K562 (cell line): ENCODE measurements around the gene LGALS12. TPM values are rescaled to one million over a fixed set of nuclear protein-coding genes. Genes with fewer than 3 reads are reported as not detected.
A peak's percentile ranks its signal among the peaks of the same experiment; 100 is the strongest.

Source experiments
- ARHGAP35 ChIP-seq: fragments of 450-650 bp; IDR thresholded peaks from 2 replicates; pipeline ENCODE4 v1.6.1; 2018; ENCODE audit not compliant: partially characterized antibody
- ARID3B ChIP-seq: fragments of 250-450 bp; sonication (Bioruptor Pico); IDR thresholded peaks from 2 replicates; pipeline ENCODE4 v1.4.0; 2020; ENCODE audit warnings: borderline replicate concordance
- BRD4 ChIP-seq: fragments of 200-600 bp; sonication (generic); IDR thresholded peaks from 2 replicates; pipeline ENCODE4 v1.6.1; 2017; ENCODE audit warnings: inconsistent platforms
- CBFA2T2 ChIP-seq: fragments of 450-650 bp; conservative IDR thresholded peaks from 2 replicates; pipeline ENCODE4 v1.6.1; 2017; ENCODE audit warnings: mild to moderate bottlenecking
- ELF4 ChIP-seq: fragments of 450-650 bp; formaldehyde crosslinking; IDR thresholded peaks from 2 replicates; pipeline ENCODE4 v1.4.0; 2022; ENCODE audit warnings: missing genetic modification characterization
- KDM2B ChIP-seq: fragments of 250-450 bp; sonication (Bioruptor Pico); IDR thresholded peaks from 2 replicates; pipeline ENCODE4 v1.8.0; 2021; ENCODE audit warnings: mild to moderate bottlenecking, moderate library complexity
- LEF1 ChIP-seq: fragments of 450-650 bp; IDR thresholded peaks from 2 replicates; pipeline ENCODE4 v1.6.1; 2016; ENCODE audit warnings: mild to moderate bottlenecking
- MAFK ChIP-seq: IDR thresholded peaks from 2 replicates; pipeline ENCODE4 v1.6.1; 2011; ENCODE audit warnings: low read length, improper control_type of control experiment
- NCOA1 ChIP-seq: fragments of 450-650 bp; IDR thresholded peaks from 2 replicates; pipeline ENCODE4 v1.6.1; 2016; ENCODE audit warnings: low read depth
- PPARD ChIP-seq: fragments of 250-450 bp; sonication (Bioruptor Pico); IDR thresholded peaks from 2 replicates; pipeline ENCODE4 v1.8.0; 2022; ENCODE audit warnings: inconsistent platforms, mild to moderate bottlenecking, moderate library complexity
- RNF219 ChIP-seq: fragments of 250-450 bp; sonication (Bioruptor Pico); IDR thresholded peaks from 2 replicates; pipeline ENCODE4 v1.5.0; 2022; ENCODE audit warnings: mild to moderate bottlenecking
- SIN3B ChIP-seq: fragments of 450-650 bp; IDR thresholded peaks from 2 replicates; pipeline ENCODE4 v1.6.1; 2017; ENCODE audit warnings: low read depth, mild to moderate bottlenecking, moderate library complexity
- SRSF7 ChIP-seq: fragments of 200-400 bp; formaldehyde crosslinking; optimal IDR thresholded peaks from 2 replicates; pipeline ENCODE3; 2017; ENCODE audit warnings: mild to moderate bottlenecking, low read depth, low read length
- TCFL5 ChIP-seq: fragments of 250-450 bp; sonication (Bioruptor Pico); conservative IDR thresholded peaks from 2 replicates; pipeline ENCODE4 v1.6.1; 2021; ENCODE audit warnings: mild to moderate bottlenecking, moderate library complexity, matching md5 sums
- WHSC1 ChIP-seq: IDR thresholded peaks from one replicate; pipeline ENCODE4 v1.6.1; 2012; ENCODE audit warnings: low read length, control low read depth, inconsistent platforms
- ZNF239 ChIP-seq: fragments of 250-450 bp; sonication (Bioruptor Pico); IDR thresholded peaks from 2 replicates; pipeline ENCODE4 v1.4.0; 2020; ENCODE audit warnings: mild to moderate bottlenecking
- ZNF253 ChIP-seq: fragments of 250-450 bp; sonication (Bioruptor Pico); conservative IDR thresholded peaks from 2 replicates; pipeline ENCODE4 v1.6.1; 2021; ENCODE audit warnings: mild to moderate bottlenecking
- ZNF347 ChIP-seq: fragments of 450-650 bp; formaldehyde crosslinking; IDR thresholded peaks from 2 replicates; pipeline ENCODE4 v1.4.0; 2020; ENCODE audit warnings: low read depth, mild to moderate bottlenecking, moderate library complexity
- ZNF75A ChIP-seq: fragments of 450-650 bp; formaldehyde crosslinking; IDR thresholded peaks from 2 replicates; pipeline ENCODE4 v1.4.0; 2020; ENCODE audit warnings: mild to moderate bottlenecking
- ZNF766 ChIP-seq: fragments of 200-800 bp; sonication (Bioruptor generic); conservative IDR thresholded peaks from 2 replicates; pipeline ENCODE4 v1.6.1; 2016; ENCODE audit warnings: missing genetic modification characterization, missing compliant biosample characterization
- polyA plus RNA-seq, 8 experiments: library from polyadenylated mRNA; depleted of rRNA in 4 of 8; stranded (reverse) in 5 of 8; unstranded in 3 of 8; fragments of >200 nt; fragmentation: Nextera tagmentation in 2 of 8; fragmentation: Illumina TruSeq in 1 of 8; extraction: Ambion mirVana in 2 of 8; extraction: Trizol in 1 of 8; gene quantifications; 2 replicates each; pipeline versions ENCODE4 v1.2.1 to v1.2.3, GENCODE V29; 2011 to 2014; ENCODE audit warnings: inconsistent platforms in 1 of 8, missing spikeins in 1 of 8
- total RNA-seq, 7 experiments: library from RNA; depleted of rRNA in 6 of 7; stranded (reverse); fragments of >200 nt in 6 of 7; fragmentation: Illumina TruSeq in 2 of 7; extraction: Trizol in 2 of 7; gene quantifications; 2 replicates each; pipeline versions ENCODE4 v1.2.1 to v1.2.3, GENCODE V29; 2011 to 2021; ENCODE audit warnings: low replicate concordance in 1 of 7
- TF ChIP-seq, protein P1 (sequence below): fragments of 450-650 bp; IDR thresholded peaks from 2 replicates; pipeline ENCODE4 v1.6.1; 2016; ENCODE audit warnings: low read depth, mild to moderate bottlenecking, moderate library complexity
- TF ChIP-seq, protein P2 (sequence below): sonication (generic); formaldehyde crosslinking; IDR thresholded peaks from 2 replicates; pipeline ENCODE4 v1.8.1; 2023; ENCODE audit warnings: missing genetic modification reagents, mild to moderate bottlenecking, borderline replicate concordance

LGALS12 gene
- total and polyA plus RNA-seq, 9 of the 15 experiments (the other 6 are each of a cell fraction or from before 2014, with no cell fraction given), result 0.66 to 8.0 (median 5.0) TPM

DNA sequence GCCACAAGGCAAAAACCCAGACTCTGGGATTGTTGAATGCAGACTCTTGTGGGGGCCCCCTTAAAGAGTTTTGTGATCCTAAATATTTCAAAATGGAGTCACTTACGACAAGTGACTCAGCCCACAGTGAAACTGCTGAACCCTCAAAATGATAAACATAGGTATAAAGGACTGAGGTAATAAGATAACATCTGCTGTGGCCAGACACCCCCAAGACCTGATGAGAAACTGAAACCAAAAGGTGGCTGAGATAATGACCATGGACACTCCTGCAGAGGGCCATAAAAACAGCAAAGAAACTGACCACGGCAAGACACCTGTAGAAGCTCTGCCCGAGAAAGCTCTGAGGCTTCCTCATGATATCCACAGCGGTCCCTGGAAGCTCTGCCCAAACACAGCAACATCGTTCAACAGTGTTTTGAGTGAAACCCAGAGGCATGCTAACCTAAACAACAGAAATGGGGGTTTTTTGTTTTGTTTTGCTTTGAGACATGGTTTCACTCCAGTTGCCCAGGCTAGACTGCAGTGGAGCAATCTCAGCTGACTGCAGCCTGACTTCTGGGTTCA lies 29.1 kb downstream of the LGALS12 start (continued):
- TF ChIP-seq, protein P1, sequence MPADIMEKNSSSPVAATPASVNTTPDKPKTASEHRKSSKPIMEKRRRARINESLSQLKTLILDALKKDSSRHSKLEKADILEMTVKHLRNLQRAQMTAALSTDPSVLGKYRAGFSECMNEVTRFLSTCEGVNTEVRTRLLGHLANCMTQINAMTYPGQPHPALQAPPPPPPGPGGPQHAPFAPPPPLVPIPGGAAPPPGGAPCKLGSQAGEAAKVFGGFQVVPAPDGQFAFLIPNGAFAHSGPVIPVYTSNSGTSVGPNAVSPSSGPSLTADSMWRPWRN, result no peak
- TF ChIP-seq CBFA2T2 (peak; percentile 26; the same call in 1 of the 2 replicates), TCFL5 (CRISPR knock-in tag) (peak; percentile 97), ZNF75A (CRISPR knock-in tag) (peak; percentile 87), SRSF7 (no peak), ZNF253 (no peak), ZNF239 (CRISPR knock-in tag) (peak; percentile 95), LEF1 (no peak), BRD4 (no peak), NCOA1 (no peak), ARHGAP35 (no peak), KDM2B (CRISPR knock-in tag) (peak; percentile 86; the same call in 1 of the 2 replicates), WHSC1 (no peak), ZNF766 (CRISPR knock-in tag) (peak; percentile 100), SIN3B (no peak), ZNF347 (CRISPR knock-in tag) (peak; percentile 87), ELF4 (peak; percentile 92), MAFK (no peak), PPARD (peak; percentile 71; the same call in 1 of the 2 replicates), ARID3B (peak; percentile 29; the same call in 1 of the 2 replicates), RNF219 (CRISPR knock-in tag) (peak; percentile 17; the same call in 1 of the 2 replicates)
- TF ChIP-seq, protein P2, sequence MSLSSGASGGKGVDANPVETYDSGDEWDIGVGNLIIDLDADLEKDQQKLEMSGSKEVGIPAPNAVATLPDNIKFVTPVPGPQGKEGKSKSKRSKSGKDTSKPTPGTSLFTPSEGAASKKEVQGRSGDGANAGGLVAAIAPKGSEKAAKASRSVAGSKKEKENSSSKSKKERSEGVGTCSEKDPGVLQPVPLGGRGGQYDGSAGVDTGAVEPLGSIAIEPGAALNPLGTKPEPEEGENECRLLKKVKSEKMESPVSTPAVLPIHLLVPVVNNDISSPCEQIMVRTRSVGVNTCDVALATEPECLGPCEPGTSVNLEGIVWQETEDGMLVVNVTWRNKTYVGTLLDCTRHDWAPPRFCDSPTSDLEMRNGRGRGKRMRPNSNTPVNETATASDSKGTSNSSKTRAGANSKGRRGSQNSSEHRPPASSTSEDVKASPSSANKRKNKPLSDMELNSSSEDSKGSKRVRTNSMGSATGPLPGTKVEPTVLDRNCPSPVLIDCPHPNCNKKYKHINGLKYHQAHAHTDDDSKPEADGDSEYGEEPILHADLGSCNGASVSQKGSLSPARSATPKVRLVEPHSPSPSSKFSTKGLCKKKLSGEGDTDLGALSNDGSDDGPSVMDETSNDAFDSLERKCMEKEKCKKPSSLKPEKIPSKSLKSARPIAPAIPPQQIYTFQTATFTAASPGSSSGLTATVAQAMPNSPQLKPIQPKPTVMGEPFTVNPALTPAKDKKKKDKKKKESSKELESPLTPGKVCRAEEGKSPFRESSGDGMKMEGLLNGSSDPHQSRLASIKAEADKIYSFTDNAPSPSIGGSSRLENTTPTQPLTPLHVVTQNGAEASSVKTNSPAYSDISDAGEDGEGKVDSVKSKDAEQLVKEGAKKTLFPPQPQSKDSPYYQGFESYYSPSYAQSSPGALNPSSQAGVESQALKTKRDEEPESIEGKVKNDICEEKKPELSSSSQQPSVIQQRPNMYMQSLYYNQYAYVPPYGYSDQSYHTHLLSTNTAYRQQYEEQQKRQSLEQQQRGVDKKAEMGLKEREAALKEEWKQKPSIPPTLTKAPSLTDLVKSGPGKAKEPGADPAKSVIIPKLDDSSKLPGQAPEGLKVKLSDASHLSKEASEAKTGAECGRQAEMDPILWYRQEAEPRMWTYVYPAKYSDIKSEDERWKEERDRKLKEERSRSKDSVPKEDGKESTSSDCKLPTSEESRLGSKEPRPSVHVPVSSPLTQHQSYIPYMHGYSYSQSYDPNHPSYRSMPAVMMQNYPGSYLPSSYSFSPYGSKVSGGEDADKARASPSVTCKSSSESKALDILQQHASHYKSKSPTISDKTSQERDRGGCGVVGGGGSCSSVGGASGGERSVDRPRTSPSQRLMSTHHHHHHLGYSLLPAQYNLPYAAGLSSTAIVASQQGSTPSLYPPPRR (CRISPR knock-in tag), result no peak
